GM10248 (cell line): Measurements from ENCODE around the gene MFSD6L.

Experiments used
- CTCF ChIA-PET: fragments of 300-600 bp; sonication (Branson Sonifier 250); formaldehyde crosslinking; extraction: SDS; loops from one replicate; lab custom pipeline; 2021; ENCODE audit warnings: antibody characterized with exemption; lab: Yijun Ruan, JAX
- POLR2A ChIA-PET: fragments of 350-650 bp; sonication (Branson Sonifier 250); formaldehyde crosslinking; extraction: SDS; loops from one replicate; lab custom pipeline; 2020; ENCODE audit warnings: antibody characterized with exemption; lab: Yijun Ruan, JAX
- DNase-seq: peaks from one replicate; pipeline ENCODE4 v3.0.0; 2012; ENCODE audit errors: extremely low spot score
- TF ChIP-seq, protein P1 (sequence below): IDR thresholded peaks from 2 replicates; pipeline ENCODE4 v1.5.1; 2012; ENCODE audit warnings: mild to moderate bottlenecking, low read depth; ENCODE audit errors: extremely low read depth, missing control alignments, control extremely low read depth

The MFSD6L gene

DNA sequence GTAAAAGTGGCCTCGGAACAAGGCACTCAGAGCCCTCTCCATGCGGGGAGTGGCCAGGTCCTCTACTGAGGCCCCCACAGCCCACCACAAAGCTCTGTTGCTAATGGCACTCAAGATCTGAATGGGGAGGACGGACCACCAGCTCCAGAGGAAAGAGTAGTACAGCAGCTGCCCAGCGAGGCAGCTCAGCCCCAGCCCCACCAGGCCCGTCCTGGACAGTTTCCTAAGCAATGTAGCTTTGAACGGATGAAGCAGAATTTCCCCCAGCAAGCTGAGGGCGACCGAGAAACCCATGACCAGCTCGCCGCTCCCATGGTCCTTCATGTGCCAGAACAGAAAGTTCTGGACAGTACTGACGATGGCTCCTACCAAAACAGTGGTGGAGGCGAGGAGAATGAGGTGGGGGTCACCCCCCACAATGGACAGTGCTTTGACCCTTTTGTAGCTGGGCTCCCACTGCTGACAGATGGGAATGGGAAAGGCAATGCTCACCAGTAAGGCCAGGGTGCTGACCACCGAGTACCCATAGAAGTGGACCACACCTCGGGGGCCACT is 1.5 kb downstream of the MFSD6L start:
- TF ChIP-seq, protein P1, sequence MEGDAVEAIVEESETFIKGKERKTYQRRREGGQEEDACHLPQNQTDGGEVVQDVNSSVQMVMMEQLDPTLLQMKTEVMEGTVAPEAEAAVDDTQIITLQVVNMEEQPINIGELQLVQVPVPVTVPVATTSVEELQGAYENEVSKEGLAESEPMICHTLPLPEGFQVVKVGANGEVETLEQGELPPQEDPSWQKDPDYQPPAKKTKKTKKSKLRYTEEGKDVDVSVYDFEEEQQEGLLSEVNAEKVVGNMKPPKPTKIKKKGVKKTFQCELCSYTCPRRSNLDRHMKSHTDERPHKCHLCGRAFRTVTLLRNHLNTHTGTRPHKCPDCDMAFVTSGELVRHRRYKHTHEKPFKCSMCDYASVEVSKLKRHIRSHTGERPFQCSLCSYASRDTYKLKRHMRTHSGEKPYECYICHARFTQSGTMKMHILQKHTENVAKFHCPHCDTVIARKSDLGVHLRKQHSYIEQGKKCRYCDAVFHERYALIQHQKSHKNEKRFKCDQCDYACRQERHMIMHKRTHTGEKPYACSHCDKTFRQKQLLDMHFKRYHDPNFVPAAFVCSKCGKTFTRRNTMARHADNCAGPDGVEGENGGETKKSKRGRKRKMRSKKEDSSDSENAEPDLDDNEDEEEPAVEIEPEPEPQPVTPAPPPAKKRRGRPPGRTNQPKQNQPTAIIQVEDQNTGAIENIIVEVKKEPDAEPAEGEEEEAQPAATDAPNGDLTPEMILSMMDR = no peak
- POLR2A ChIA-PET = interaction anchor here (0.8 kb wide), 1 partner anchor 9 kb away, joined by 3 read pairs; no protein-coding TSS in a partner anchor
- DNase-seq = no peak
- CTCF ChIA-PET = interaction anchor here (1.2 to 4.0 kb wide), 3 partner anchors 9 to 97 kb away, joined by 4 to 21 read pairs (median 8); no protein-coding TSS in a partner anchor

DNA sequence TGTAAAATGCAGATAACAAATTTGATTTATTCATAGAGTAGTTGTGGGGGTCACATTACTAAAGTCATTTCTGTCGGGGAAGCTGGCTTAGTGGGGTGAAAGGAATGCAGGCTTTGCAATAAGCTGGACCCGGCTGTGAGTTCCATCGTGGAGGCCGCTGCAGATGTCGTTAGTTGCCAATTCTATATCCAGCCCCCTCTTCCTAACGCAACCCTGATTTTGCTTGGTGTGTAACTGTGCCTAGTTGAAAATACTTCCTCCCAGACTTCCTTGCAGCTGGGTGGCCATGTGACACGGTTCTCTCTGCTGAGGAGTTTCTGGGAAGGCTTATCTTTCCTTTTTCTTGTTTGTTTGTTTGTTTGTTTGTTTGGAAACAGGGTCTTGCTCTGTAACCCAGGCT is 4.5 kb downstream of the MFSD6L start:
- no peak for DNase-seq
- CTCF ChIA-PET = interaction anchor here (1.0 to 3.7 kb wide), 2 partner anchors 9 to 48 kb away, joined by 3 to 18 read pairs; no protein-coding TSS in a partner anchor
- TF ChIP-seq, protein P1 = no peak
- POLR2A ChIA-PET = interaction anchor here (0.5 kb wide), 1 partner anchor 160 kb away, joined by 6 read pairs; no protein-coding TSS in a partner anchor

DNA sequence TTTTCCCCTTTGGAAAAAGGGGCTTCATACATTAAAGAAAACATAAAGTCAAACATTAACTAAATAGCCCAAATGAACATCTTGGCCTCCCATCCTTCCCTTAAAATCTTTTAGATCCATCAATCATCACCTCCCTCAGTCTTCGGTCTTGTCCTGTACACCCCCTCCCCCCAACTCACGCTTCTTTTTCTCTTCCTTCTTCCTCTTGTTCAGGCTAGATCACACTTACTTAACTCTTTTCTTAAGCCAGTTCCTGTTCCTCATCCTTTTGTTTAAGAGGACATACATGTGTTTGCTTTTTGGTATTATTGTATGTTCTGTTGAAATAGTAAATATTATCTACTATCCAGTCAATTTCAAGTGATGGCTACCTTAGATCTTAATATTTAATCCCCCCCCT is 5.5 kb downstream of the MFSD6L start:
- ChIA-PET POLR2A (no interaction called here), CTCF (interaction anchor here (3.7 kb wide), 1 partner anchor 8 kb away, joined by 18 read pairs; no protein-coding TSS in a partner anchor)
- TF ChIP-seq, protein P1 = no peak
- DNase-seq = no peak

GRCh38 chr17:8792646-8793045 is 6.5 kb downstream of the MFSD6L start:
- ChIA-PET POLR2A (no interaction called here), CTCF (interaction anchor here (1.0 to 1.3 kb wide), 2 partner anchors 17 to 409 kb away, joined by 3 to 4 read pairs; no protein-coding TSS in a partner anchor)
- TF ChIP-seq, protein P1 = no peak
- no peak for DNase-seq

DNA sequence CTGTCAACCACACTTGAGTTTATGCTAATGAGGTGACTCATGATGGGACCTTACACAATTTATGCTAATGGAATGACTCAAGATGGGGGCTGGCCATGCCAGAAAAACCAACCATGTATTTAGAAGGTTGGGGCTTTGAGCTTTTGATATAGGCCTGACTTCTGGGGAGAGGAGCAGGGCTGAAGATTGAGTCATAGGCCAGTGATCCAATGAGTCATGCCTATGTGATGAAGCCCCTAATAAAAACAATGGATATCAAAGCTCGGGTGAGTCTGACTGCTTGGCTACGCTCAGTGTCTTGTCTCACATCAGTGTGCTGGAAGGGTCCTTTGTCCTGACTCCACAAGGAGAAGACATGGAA is 7.3 kb downstream of the MFSD6L start:
- no peak for DNase-seq
- TF ChIP-seq, protein P1 = no peak
- POLR2A ChIA-PET = no interaction called here
- CTCF ChIA-PET = interaction anchor here (1.0 to 1.3 kb wide), 2 partner anchors 16 to 408 kb away, joined by 3 to 4 read pairs; no protein-coding TSS in a partner anchor

DNA sequence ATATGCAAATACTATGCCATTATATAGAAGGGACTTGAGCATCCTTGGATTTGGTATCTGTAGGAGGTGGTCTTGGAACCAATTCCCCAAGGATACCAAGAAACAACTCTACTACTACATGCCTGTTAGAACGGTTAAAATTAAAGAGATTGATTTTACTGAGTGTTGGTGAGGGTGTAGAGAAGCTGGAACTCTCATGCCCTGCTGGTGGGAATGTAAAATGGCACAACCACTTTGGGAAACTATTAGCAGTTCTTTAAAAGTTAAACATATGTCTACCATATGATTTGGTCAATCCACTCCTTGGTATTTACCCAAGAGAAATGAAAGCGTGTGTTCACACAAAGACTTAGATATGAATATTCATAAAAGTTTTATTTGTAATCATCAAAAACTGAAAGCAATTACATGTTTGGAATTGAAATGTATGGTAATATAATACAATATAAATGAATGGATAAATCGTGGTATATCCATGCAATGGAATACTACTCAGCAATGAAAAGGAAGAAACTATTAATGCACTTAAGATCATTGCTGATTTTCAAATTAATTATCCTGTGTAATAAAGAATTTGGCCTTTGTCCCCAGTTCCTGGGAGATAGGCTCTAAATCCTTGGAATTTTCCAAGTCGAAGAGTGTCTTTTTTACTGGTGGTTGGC is 7.8 kb downstream of the MFSD6L start:
- ChIA-PET CTCF (interaction anchor here (1.0 kb wide), 1 partner anchor 15 kb away, joined by 3 read pairs; no protein-coding TSS in a partner anchor), POLR2A (no interaction called here)
- DNase-seq = no peak
- TF ChIP-seq, protein P1 = no peak
